ENCODE measurements around the gene KRT23.

Gene KRT23

DNA sequence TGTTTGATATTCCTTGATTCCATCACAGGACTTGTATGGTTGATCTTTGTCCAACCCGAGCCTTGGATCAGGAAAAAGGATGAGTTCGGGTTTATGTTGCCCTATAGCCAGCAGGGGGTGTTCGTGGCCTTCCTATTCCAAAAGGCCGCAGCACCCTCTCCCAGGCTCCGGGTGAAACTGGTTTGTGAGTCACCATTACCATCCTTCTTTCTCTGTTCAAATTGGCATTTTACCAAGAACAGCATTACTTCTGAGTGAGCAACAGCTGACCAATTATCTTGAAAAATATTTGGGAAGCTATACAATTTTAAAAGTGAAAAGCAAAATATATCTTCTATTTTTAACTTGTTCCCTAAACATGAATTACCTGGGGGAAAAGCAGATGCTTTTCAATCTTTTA lies 28.1 kb downstream of the KRT23 start:
- Histone ChIP-seq H3K4me3 (ENCODE audit: low read length) (peak overlapping the region; percentile 64), H3K9ac (ENCODE audit: low read length) (peak overlapping the region; percentile 86), H3K9me3 (ENCODE audit: control insufficient read depth, low read length) (no peaks in the 10 kb centered on the region), H3K4me1 (ENCODE audit: control insufficient read depth, insufficient read depth, low read length) (peaks cover 35% of the 10 kb centered on the region), H3K36me3 (ENCODE audit: control insufficient read depth, insufficient read depth, low read length, severe bottlenecking) (no peaks in the 10 kb centered on the region), H3K27me3 (replicated peaks; ENCODE audit: control insufficient read depth, insufficient read depth, low read length) (no peaks in the 10 kb centered on the region)
- DNase-seq (ENCODE audit: low read depth) = peak; percentile 99

DNA sequence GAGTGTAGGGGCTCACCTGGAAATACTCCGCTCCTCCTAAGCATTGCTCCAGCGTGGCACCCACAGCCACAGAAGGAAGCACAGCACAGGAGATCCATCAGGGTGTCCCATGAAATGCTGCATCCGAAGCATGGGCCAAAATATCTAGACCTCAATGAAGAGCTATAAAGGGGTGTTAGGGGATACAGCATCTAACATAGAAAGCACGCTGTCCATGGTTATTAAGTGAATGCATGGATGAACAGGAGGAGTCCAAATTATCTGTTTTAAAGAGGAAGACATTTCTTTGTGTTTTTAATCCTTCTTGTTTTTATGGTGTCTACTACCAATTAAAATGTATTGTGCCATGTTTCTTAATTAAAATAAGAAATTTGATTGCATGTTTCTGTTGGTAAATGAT lies 30.8 kb downstream of the KRT23 start:
- Histone ChIP-seq H3K4me1 (ENCODE audit: control insufficient read depth, insufficient read depth, low read length) (peaks cover 49% of the 10 kb centered on the region), H3K9me3 (ENCODE audit: control insufficient read depth, low read length) (no peaks in the 10 kb centered on the region)
- no peak for DNase-seq (ENCODE audit: low read depth)

DNA sequence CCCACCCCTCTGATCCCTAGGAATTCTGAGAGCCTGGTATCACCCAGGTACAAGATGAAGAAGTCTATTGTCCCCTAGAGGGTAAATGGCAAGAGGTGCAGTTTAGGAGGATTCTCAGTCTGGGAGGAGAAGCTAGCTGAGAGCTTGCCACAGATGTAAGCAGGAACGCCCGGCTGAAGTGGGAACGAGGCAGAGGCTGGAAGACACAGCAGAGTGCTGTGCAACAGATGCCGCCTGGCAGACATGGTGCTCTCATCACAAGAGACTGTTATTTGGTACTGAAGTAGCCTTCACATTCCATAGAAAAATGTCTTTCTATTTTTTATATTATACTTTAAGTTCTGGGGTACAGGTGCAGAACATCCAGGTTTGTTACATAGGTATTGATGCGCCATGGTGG lies 32.1 kb downstream of the KRT23 start:
- no peak overlapping the region for H3K9ac ChIP-seq (ENCODE audit: low read length)
- no peak for DNase-seq (ENCODE audit: low read depth)
- no peaks in the 10 kb centered on the region for H3K9me3 ChIP-seq (ENCODE audit: control insufficient read depth, low read length)
- H3K4me3 ChIP-seq (ENCODE audit: low read length) = no peak overlapping the region
- no peaks in the 10 kb centered on the region for H3K27me3 ChIP-seq (replicated peaks; ENCODE audit: control insufficient read depth, insufficient read depth, low read length)
- no peaks in the 10 kb centered on the region for H3K36me3 ChIP-seq (ENCODE audit: control insufficient read depth, insufficient read depth, low read length, severe bottlenecking)
- H3K4me1 ChIP-seq (ENCODE audit: control insufficient read depth, insufficient read depth, low read length) = peaks cover 41% of the 10 kb centered on the region

More for the DNA sequence above, 30.8 kb downstream of the KRT23 start:
- no peak overlapping the region for H3K4me3 ChIP-seq (ENCODE audit: low read length)
- H3K36me3 ChIP-seq (ENCODE audit: control insufficient read depth, insufficient read depth, low read length, severe bottlenecking) = no peaks in the 10 kb centered on the region
- no peaks in the 10 kb centered on the region for H3K27me3 ChIP-seq (replicated peaks; ENCODE audit: control insufficient read depth, insufficient read depth, low read length)
- H3K9ac ChIP-seq (ENCODE audit: low read length) = no peak overlapping the region

DNA sequence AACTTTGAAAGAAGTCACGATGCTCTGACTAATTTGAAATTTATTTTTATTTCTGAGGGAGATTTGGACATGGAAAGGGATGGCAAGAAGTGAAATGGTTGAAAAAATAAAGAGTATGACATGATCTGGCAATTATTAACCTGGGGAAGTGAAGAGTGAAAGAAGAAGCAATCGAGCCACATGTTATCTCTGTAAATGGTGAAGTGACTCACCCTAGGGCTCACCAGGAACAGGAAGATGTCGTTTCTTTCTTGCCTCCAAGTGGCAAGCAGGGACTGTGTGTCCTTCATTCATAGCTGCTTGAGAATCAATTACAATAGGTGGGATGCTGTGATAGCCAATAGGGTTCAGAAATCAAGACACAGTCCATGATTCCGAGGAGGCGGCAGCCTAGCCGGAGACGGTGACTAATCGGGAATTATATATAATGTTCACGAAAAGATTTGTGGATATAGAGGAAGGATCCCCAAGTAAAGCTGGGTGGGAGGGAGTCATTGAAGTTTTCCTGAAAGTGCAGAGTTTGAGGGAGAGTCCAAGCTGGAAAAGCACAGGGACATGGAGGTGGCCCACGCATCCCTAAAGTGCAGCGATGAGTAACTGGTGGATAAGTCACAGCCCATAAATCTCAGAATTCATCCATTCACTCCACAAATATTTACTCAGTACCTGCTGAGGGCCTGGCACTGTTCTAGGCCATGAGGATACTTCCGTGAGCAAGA lies 34.2 kb downstream of the KRT23 start:
- no peak overlapping the region for H3K9ac ChIP-seq (ENCODE audit: low read length)
- no peak overlapping the region for H3K4me3 ChIP-seq (ENCODE audit: low read length)
- H3K36me3 ChIP-seq (ENCODE audit: control insufficient read depth, insufficient read depth, low read length, severe bottlenecking) = no peaks in the 10 kb centered on the region
- H3K9me3 ChIP-seq (ENCODE audit: control insufficient read depth, low read length) = no peaks in the 10 kb centered on the region
- peaks cover 22% of the 10 kb centered on the region for H3K4me1 ChIP-seq (ENCODE audit: control insufficient read depth, insufficient read depth, low read length)
- no peaks in the 10 kb centered on the region for H3K27me3 ChIP-seq (replicated peaks; ENCODE audit: control insufficient read depth, insufficient read depth, low read length)
- DNase-seq (ENCODE audit: low read depth) = peak; percentile 33

DNA sequence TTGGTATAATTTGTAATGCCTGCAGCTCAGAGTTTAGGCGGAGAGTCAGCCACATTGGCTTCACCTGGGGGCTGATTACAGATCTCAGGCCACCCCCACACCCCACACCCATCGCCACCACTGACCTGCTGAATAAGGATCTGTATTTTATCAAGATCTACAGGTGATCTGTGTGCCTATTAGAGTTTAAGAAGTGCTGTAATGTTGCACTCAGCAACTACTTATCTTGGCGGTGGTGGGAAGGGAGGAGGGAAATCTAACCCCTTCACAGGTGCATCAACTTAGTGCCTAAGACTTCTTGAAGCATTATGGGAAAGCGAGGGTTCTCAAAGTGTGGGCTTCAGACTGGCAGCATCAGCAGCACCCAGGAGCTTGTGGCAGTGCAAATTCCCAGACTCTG lies 34.9 kb downstream of the KRT23 start:
- Histone ChIP-seq H3K9ac (ENCODE audit: low read length) (no peak overlapping the region), H3K4me1 (ENCODE audit: control insufficient read depth, insufficient read depth, low read length) (peaks cover 21% of the 10 kb centered on the region), H3K9me3 (ENCODE audit: control insufficient read depth, low read length) (no peaks in the 10 kb centered on the region), H3K4me3 (ENCODE audit: low read length) (no peak overlapping the region), H3K27me3 (replicated peaks; ENCODE audit: control insufficient read depth, insufficient read depth, low read length) (no peaks in the 10 kb centered on the region), H3K36me3 (ENCODE audit: control insufficient read depth, insufficient read depth, low read length, severe bottlenecking) (no peaks in the 10 kb centered on the region)
- DNase-seq (ENCODE audit: low read depth) = no peak

DNA sequence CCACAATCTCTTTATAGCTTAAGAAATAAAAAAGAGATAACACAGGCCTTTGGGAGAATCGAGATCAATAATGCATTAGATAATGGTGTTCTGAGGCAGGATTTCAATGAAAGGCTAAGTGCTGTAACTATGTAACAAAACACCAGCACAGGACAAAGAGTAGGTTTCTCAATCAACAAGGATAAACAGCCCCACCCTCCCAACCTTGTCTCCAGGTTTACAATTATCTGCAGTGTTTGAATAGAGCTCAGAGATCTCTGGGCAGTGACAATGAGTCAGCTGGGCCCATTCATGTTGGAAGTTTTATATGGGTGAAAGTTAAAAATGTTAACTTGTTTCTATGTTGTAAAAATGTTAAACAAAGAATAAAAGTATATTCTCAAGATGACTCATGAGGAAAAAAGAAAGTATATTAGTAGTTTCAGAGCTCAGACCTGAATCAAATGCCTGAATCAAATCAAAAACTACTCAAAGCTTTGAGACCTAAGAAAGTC lies 35.4 kb downstream of the KRT23 start:
- peak; percentile 45 for DNase-seq (ENCODE audit: low read depth)
- no peak overlapping the region for H3K9ac ChIP-seq (ENCODE audit: low read length)
- H3K36me3 ChIP-seq (ENCODE audit: control insufficient read depth, insufficient read depth, low read length, severe bottlenecking) = no peaks in the 10 kb centered on the region
- no peak overlapping the region for H3K4me3 ChIP-seq (ENCODE audit: low read length)
- H3K9me3 ChIP-seq (ENCODE audit: control insufficient read depth, low read length) = no peaks in the 10 kb centered on the region
- H3K27me3 ChIP-seq (replicated peaks; ENCODE audit: control insufficient read depth, insufficient read depth, low read length) = no peaks in the 10 kb centered on the region
- peaks cover 21% of the 10 kb centered on the region for H3K4me1 ChIP-seq (ENCODE audit: control insufficient read depth, insufficient read depth, low read length)

DNA sequence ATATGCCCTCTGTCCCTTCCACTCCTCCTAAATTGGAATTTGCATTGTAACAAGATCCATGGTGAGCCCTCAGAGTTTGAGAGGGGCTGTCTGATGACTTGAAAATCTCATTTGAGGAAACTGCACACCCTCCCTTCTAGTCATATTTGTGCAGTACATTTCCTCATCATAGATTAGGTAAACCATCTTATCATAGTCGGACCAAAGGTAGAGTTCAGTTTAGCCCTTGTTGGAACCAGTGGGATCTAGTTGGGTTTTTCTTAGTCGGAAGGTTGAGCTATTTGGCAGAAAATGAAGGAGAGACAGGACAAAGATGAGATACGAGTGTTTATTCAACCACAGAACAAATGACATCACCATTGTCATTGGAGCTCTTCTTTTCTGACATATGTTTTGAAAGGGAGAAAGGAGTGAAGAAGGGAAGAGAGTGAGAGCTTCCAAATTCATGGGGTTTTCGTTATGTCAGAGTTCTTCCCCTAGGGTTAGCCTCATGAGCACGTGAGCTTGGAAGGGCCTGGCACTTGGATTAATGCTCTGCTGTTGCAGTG lies 36.6 kb downstream of the KRT23 start:
- H3K4me1 ChIP-seq (ENCODE audit: control insufficient read depth, insufficient read depth, low read length) = peaks cover 21% of the 10 kb centered on the region
- H3K36me3 ChIP-seq (ENCODE audit: control insufficient read depth, insufficient read depth, low read length, severe bottlenecking) = no peaks in the 10 kb centered on the region
- no peak overlapping the region for H3K9ac ChIP-seq (ENCODE audit: low read length)
- no peak overlapping the region for H3K4me3 ChIP-seq (ENCODE audit: low read length)
- DNase-seq (ENCODE audit: low read depth) = no peak
- H3K9me3 ChIP-seq (ENCODE audit: control insufficient read depth, low read length) = no peaks in the 10 kb centered on the region
- no peaks in the 10 kb centered on the region for H3K27me3 ChIP-seq (replicated peaks; ENCODE audit: control insufficient read depth, insufficient read depth, low read length)

DNA sequence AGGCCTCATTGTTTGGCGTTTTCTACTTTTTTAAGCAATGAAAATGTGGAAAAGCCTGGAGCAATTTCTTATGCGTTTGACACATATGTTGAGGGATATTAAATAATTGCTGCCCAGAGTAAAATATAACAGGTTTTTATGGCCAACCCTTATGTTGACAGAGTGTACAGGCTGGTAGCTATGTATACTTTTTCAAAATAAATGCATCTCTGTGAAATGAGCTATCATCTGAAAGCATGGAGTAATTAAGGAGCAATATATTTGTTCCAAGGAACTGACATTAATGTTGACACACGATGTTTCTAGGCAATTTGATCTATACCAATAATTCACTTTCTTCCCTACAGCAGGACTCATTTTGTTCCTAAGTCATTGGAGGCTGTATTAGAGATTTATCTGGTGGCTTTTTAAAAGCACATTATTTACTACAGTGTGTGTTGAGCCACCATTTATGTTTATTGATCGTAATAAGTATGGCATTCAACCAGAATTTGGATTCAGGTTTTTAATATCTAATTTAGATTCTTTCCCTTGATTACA lies 40.5 kb downstream of the KRT23 start:
- Histone ChIP-seq H3K27me3 (replicated peaks; ENCODE audit: control insufficient read depth, insufficient read depth, low read length) (peaks cover 9% of the 10 kb centered on the region), H3K4me3 (ENCODE audit: low read length) (no peak overlapping the region), H3K36me3 (ENCODE audit: control insufficient read depth, insufficient read depth, low read length, severe bottlenecking) (no peaks in the 10 kb centered on the region), H3K9ac (ENCODE audit: low read length) (no peak overlapping the region), H3K9me3 (ENCODE audit: control insufficient read depth, low read length) (no peaks in the 10 kb centered on the region), H3K4me1 (ENCODE audit: control insufficient read depth, insufficient read depth, low read length) (peaks cover 4% of the 10 kb centered on the region)
- no peak for DNase-seq (ENCODE audit: low read depth)

DNA sequence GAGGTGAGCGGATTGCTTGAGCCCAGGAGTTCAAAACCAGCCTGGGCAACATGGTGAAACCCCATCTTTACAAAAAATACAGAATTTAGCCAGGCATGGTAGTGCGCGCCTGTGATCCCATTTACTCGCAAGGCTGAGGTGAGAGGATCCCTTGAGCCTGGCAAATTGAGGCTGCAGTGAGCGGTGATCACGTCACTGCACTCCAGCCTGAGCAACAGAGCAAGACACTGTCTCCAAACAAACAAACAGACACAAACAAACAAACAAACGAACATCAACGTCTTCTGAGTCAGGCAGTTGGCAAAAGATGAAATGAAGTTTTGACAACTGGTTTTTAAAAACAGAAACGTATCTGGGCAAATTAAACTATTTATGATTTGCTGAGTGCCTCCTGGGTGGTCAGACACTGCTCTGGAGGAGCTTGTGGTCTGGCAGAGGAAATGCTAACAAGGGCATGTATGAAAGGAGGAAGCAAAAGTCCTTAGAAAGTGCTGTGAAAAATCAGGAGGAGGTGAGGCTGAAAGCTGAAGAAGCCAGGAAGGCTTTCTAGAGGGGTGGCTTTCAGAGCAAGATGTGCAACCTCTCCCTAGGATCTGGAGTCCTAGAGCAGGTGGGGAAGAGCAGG lies 42.2 kb downstream of the KRT23 start:
- Histone ChIP-seq H3K4me1 (ENCODE audit: control insufficient read depth, insufficient read depth, low read length) (no peaks in the 10 kb centered on the region), H3K9ac (ENCODE audit: low read length) (no peak overlapping the region), H3K4me3 (ENCODE audit: low read length) (no peak overlapping the region), H3K9me3 (ENCODE audit: control insufficient read depth, low read length) (no peaks in the 10 kb centered on the region), H3K27me3 (replicated peaks; ENCODE audit: control insufficient read depth, insufficient read depth, low read length) (peaks cover 9% of the 10 kb centered on the region), H3K36me3 (ENCODE audit: control insufficient read depth, insufficient read depth, low read length, severe bottlenecking) (no peaks in the 10 kb centered on the region)
- no peak for DNase-seq (ENCODE audit: low read depth)

DNA sequence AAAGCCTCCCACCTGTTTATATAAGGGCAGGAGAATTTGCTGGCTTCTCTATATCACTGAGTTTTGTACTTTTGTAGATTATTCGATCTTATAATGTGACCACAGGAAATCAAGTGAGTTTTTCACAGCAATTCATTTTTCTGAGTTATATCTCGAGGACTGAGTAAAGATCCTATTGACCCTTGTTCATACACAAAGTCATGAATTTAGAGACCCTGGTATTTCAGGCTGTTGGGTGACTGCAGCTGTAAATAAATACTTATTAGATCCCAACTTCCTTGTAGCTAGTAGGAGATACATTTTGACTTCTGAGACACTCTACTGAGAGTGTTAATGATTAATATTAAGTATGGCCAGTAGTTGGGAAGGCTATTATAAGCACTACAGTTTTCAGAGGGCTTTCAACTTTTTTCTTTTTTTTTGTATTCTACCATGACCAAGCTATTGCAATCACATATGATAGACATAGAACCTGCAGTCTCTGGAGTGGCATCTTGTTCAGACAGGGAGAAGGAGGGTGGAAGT lies 49.2 kb downstream of the KRT23 start:
- Histone ChIP-seq H3K9me3 (ENCODE audit: control insufficient read depth, low read length) (no peaks in the 10 kb centered on the region), H3K4me3 (ENCODE audit: low read length) (no peak overlapping the region), H3K9ac (ENCODE audit: low read length) (no peak overlapping the region), H3K27me3 (replicated peaks; ENCODE audit: control insufficient read depth, insufficient read depth, low read length) (peaks cover 5% of the 10 kb centered on the region), H3K4me1 (ENCODE audit: control insufficient read depth, insufficient read depth, low read length) (no peaks in the 10 kb centered on the region), H3K36me3 (ENCODE audit: control insufficient read depth, insufficient read depth, low read length, severe bottlenecking) (no peaks in the 10 kb centered on the region)
- DNase-seq (ENCODE audit: low read depth) = no peak

DNA sequence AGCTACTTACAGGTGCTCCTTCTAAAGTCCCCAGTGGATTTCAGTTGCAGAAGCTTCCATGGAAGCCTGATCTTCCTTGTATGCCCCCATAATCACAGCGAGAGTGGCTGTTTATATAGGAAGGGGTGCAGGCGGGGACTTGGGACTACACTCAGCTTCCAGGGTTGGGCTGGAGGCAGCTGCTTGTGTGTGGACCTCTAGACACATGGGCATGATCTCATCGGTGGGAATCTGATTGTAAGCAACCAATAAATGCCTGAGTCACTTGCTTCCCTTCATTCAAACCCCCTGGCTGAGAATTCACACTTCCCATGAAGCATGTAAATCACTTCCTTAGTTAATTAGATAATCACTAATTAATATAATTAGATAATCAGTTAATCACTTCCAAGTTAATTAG lies 51.4 kb downstream of the KRT23 start:
- Histone ChIP-seq H3K4me3 (ENCODE audit: low read length) (no peak overlapping the region), H3K36me3 (ENCODE audit: control insufficient read depth, insufficient read depth, low read length, severe bottlenecking) (no peaks in the 10 kb centered on the region), H3K4me1 (ENCODE audit: control insufficient read depth, insufficient read depth, low read length) (no peaks in the 10 kb centered on the region), H3K9ac (ENCODE audit: low read length) (no peak overlapping the region), H3K27me3 (replicated peaks; ENCODE audit: control insufficient read depth, insufficient read depth, low read length) (no peaks in the 10 kb centered on the region), H3K9me3 (ENCODE audit: control insufficient read depth, low read length) (no peaks in the 10 kb centered on the region)
- DNase-seq (ENCODE audit: low read depth) = no peak
